Subcutaneous adipose tissue (tissue), 4 donors: ENCODE results near the gene POC1B. TPM values are rescaled to one million over a fixed set of nuclear protein-coding genes. Genes with fewer than 3 reads are reported as not detected.

Source experiments
- CTCF ChIP-seq: fragments of 450-650 bp; IDR thresholded peaks from one replicate; pipeline ENCODE4 v1.5.1; 2016; ENCODE audit warnings: low read depth, mild to moderate bottlenecking, control low read depth, antibody characterized with exemption, moderate library complexity
- total RNA-seq, 4 donors: library from RNA; depleted of rRNA; stranded (reverse); fragments of >200 nt; gene quantifications; one replicate each; pipeline ENCODE4 v1.1.0, GENCODE V29; 2016

The POC1B gene
- total RNA-seq, 4 donors from 2014 or later: 17.9 to 29.7 (median 23.0) TPM

- TF ChIP-seq CTCF: no peak
Observed at GRCh38 chr12:89493670-89494302, 32.1 kb downstream of the POC1B start.

- TF ChIP-seq CTCF: no peak
Observed at GRCh38 chr12:89492883-89493282, 33.0 kb downstream of the POC1B start.

GRCh38 chr12:89490922-89491321 lies 34.9 kb downstream of the POC1B start:
- TF ChIP-seq CTCF: no peak

GRCh38 chr12:89486264-89486663 lies 39.6 kb downstream of the POC1B start:
- no peak for TF ChIP-seq CTCF

- no peak for TF ChIP-seq CTCF
Observed at GRCh38 chr12:89484470-89484869, 41.4 kb downstream of the POC1B start.

- no peak for TF ChIP-seq CTCF
Observed at GRCh38 chr12:89481213-89481914, 44.5 kb downstream of the POC1B start.

- TF ChIP-seq CTCF: no peak
Observed at GRCh38 chr12:89479982-89480381, 45.9 kb downstream of the POC1B start.
